Liver (tissue), 9 donors: Measurements from ENCODE around the gene COL4A1. TPM values are rescaled to one million over a fixed set of nuclear protein-coding genes. Genes with fewer than 3 reads are reported as not detected.

Source experiments
- DNase-seq: peaks from one replicate; pipeline ENCODE4 v3.0.0-alpha.2; 2017; ENCODE audit warnings: low spot score
- H3K27ac ChIP-seq, 2 donors: one replicate each; pipeline ENCODE4 v1.7.0; 2013; ENCODE audit warnings: inconsistent platforms in 2 of 2, low read length in 2 of 2, control low read depth in 1 of 2, low read depth in 1 of 2, mild to moderate bottlenecking in 1 of 2
- H3K27me3 ChIP-seq, 4 donors: one replicate each; pipeline versions ENCODE4 v1.6.1 to v1.7.0; 2013; ENCODE audit warnings: low read length in 3 of 4, inconsistent platforms in 1 of 4, mild to moderate bottlenecking in 1 of 4, moderate library complexity in 1 of 4; ENCODE audit not compliant: control insufficient read depth in 4 of 4, insufficient read depth in 4 of 4
- H3K36me3 ChIP-seq, 4 donors: one replicate each; pipeline versions ENCODE4 v1.6.1 to v1.7.0; 2013; ENCODE audit warnings: low read length in 3 of 4, mild to moderate bottlenecking in 3 of 4, low read depth in 1 of 4, moderate library complexity in 1 of 4; ENCODE audit not compliant: control insufficient read depth in 4 of 4, insufficient read depth in 3 of 4
- H3K4me1 ChIP-seq, 4 donors: one replicate each; pipeline versions ENCODE4 v1.6.1 to v1.7.0; 2013; ENCODE audit warnings: low read length in 3 of 4, mild to moderate bottlenecking in 3 of 4, moderate library complexity in 1 of 4; ENCODE audit not compliant: control insufficient read depth in 4 of 4, insufficient read depth in 4 of 4
- H3K4me3 ChIP-seq, 3 donors: one replicate each; pipeline versions ENCODE4 v1.6.1 to v1.7.0; 2013; ENCODE audit warnings: low read length in 3 of 3, control low read depth in 1 of 3, low read depth in 1 of 3, mild to moderate bottlenecking in 1 of 3
- H3K9ac ChIP-seq, 2 donors: one replicate each; pipeline ENCODE4 v1.7.0; 2013; ENCODE audit warnings: low read length in 2 of 2, mild to moderate bottlenecking in 2 of 2, moderate library complexity in 2 of 2, control low read depth in 1 of 2, low read depth in 1 of 2
- H3K9me3 ChIP-seq, 4 donors: one replicate each; pipeline versions ENCODE4 v1.6.1 to v1.7.0; 2013; ENCODE audit warnings: low read length in 3 of 4; ENCODE audit not compliant: control insufficient read depth in 4 of 4
- ATF3 ChIP-seq: IDR thresholded peaks from 2 replicates; pipeline ENCODE4 v1.6.1; 2016; ENCODE audit warnings: antibody characterized with exemption
- CTCF ChIP-seq: fragments of 150-350 bp; IDR thresholded peaks from 2 replicates; pipeline ENCODE4 v1.5.1; 2017; ENCODE audit warnings: improper control_type of control experiment, low read depth, low read length; ENCODE audit not compliant: missing input control
- EGR1 ChIP-seq, 2 donors: IDR thresholded peaks; 2 replicates each; pipeline ENCODE4 v1.6.1; 2016 to 2018; ENCODE audit warnings: antibody characterized with exemption in 2 of 2, low read depth in 2 of 2
- FOXA2 ChIP-seq: IDR thresholded peaks from 2 replicates; pipeline ENCODE4 v1.6.1; 2016; ENCODE audit warnings: antibody characterized with exemption
- GABPA ChIP-seq, 2 donors: IDR thresholded peaks in 1 of 2; conservative IDR thresholded peaks in 1 of 2; 2 replicates each; pipeline ENCODE4 v1.6.1; 2016; ENCODE audit warnings: antibody characterized with exemption in 2 of 2, mild to moderate bottlenecking in 1 of 2, moderate library complexity in 1 of 2
- HNF4G ChIP-seq: IDR thresholded peaks from 2 replicates; pipeline ENCODE4 v1.6.1; 2016; ENCODE audit warnings: antibody characterized with exemption
- JUND ChIP-seq, 2 donors: IDR thresholded peaks; 2 replicates each; pipeline ENCODE4 v1.6.1; 2016; ENCODE audit warnings: antibody characterized with exemption in 2 of 2
- NR2F2 ChIP-seq: IDR thresholded peaks from 2 replicates; pipeline ENCODE4 v1.6.1; 2016; ENCODE audit warnings: antibody characterized with exemption
- RAD21 ChIP-seq, 2 donors: IDR thresholded peaks; 2 replicates each; pipeline ENCODE4 v1.6.1; 2016; ENCODE audit warnings: antibody characterized with exemption in 2 of 2, mild to moderate bottlenecking in 2 of 2
- RXRA ChIP-seq, 2 donors: IDR thresholded peaks; 2 replicates each; pipeline ENCODE4 v1.6.1; 2017 to 2018; ENCODE audit warnings: antibody characterized with exemption in 2 of 2, mild to moderate bottlenecking in 1 of 2
- SP1 ChIP-seq: IDR thresholded peaks from 2 replicates; pipeline ENCODE4 v1.6.1; 2018; ENCODE audit warnings: antibody characterized with exemption, mild to moderate bottlenecking
- TAF1 ChIP-seq: conservative IDR thresholded peaks from 2 replicates; pipeline ENCODE4 v1.6.1; 2016; ENCODE audit warnings: antibody characterized with exemption, mild to moderate bottlenecking
- YY1 ChIP-seq: IDR thresholded peaks from 2 replicates; pipeline ENCODE4 v1.6.1; 2016; ENCODE audit warnings: antibody characterized with exemption, mild to moderate bottlenecking
- WGBS: extraction: QIAGEN DNeasy Blood & Tissue Kit; methylation state at CpG from one replicate; pipeline ENCODE4 v1.1.7; 2013; 5-methylcytosine and 5-hydroxymethylcytosine counted together
- polyA plus RNA-seq, 2 donors: library from polyadenylated mRNA; stranded (reverse) in 1 of 2; unstranded in 1 of 2; fragments of 200-250 nt in 1 of 2; fragments of >200 nt in 1 of 2; fragmentation: Nextera tagmentation in 1 of 2; extraction: Ambion mirVana in 1 of 2; gene quantifications; one replicate each; pipeline versions ENCODE4 v1.2.1 to v1.2.3, GENCODE V29; 2013 to 2015
- total RNA-seq, 2 donors: library from RNA; depleted of rRNA; stranded (reverse); fragments of >200 nt; gene quantifications; one replicate each; pipeline ENCODE4 v1.2.3, GENCODE V29; 2014
- TF ChIP-seq, protein P1 (sequence below): IDR thresholded peaks from 2 replicates; pipeline ENCODE4 v1.6.1; 2016; ENCODE audit warnings: antibody characterized with exemption
- donor health status: healthy.
- donor health status: healthy.
- donor health status: healthy.
- donor health status: healthy.
- donor health status: healthy.

Gene COL4A1
- total and polyA plus RNA-seq, 4 donors: 5.0 to 68.5 (median 37.9) TPM

GRCh38 chr13:110286833-110287819, 19.8 kb downstream of the COL4A1 start:
- Histone ChIP-seq H3K27ac (no peak overlapping the region), H3K9me3 (no peaks in the 10 kb centered on the region), H3K4me1 (peaks cover 0 to 3% (median 0%) of the 10 kb centered on the region in 4 donors), H3K36me3 (no peaks in the 10 kb centered on the region), H3K4me3 (no peak overlapping the region), H3K9ac (no peak overlapping the region), H3K27me3 (peaks cover 0 to 3% (median 0%) of the 10 kb centered on the region in 4 donors)
- 64% methylated on average over 21 of the region's 21 CpGs for WGBS
- no peak for DNase-seq
- TF ChIP-seq EGR1 (IDR thresholded peaks at IDR 0.05; ENCODE audit: low read depth in 2 of 2) (no peak), GABPA (IDR thresholded peaks at IDR 0.05 in 1 of 2, conservative IDR thresholded peaks at IDR 0.05 in 1 of 2) (no peak), NR2F2 (peak; percentile 23), RXRA (IDR thresholded peaks at IDR 0.05) (no peak), ATF3 (no peak), FOXA2 (no peak), JUND (IDR thresholded peaks at IDR 0.05) (no peak), HNF4G (no peak)

DNA sequence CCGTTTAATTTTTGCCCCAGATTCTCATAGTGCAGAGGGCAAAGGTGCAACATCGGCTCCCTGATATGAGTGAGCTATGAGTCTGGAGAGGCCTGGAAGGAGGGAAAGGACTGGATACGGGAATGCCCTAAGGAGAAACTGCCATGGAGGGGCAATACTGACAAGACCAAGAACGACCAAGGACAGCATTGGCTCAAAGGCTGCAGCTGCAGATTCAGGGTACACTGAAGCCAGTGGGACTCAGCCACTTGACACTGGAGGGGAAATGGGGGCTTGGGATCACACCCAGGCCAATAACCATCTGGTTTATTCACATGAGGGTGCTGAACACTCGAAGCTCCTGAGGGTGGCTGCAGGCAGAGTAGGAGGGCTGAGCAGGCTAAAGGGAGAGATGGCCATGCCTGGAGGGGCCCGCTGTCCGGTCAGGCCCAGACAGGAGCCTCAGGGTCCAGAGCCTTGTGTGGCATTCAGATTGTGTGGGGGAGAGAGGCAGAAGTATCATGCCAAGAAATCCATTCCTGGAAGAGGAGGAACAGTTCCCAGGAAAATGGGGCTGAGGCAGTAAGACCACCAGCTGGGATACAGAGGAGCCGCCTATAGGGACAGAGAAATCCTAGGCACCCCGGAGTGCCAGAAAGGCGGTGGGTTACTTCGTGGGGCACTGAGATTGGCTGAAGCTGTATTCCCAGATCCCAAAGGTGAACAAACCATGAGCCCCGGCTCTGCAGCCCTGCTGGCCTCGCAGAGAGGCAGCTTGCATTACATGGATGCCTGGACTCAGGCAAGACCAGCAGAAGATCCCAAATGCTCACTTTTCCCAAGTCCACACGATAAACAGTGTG, 20.7 kb downstream of the COL4A1 start:
- WGBS: 83% methylated on average over 14 of the region's 14 CpGs

More for the DNA sequence above, 20.7 kb downstream of the COL4A1 start:
- H3K9me3 ChIP-seq: no peaks in the 10 kb centered on the region
- TF ChIP-seq RAD21 (IDR thresholded peaks at IDR 0.05): no peak
- no peak for TF ChIP-seq YY1
- no peak for TF ChIP-seq GABPA (IDR thresholded peaks at IDR 0.05 in 1 of 2, conservative IDR thresholded peaks at IDR 0.05 in 1 of 2)
- TF ChIP-seq HNF4G: no peak
- TF ChIP-seq, protein P1, sequence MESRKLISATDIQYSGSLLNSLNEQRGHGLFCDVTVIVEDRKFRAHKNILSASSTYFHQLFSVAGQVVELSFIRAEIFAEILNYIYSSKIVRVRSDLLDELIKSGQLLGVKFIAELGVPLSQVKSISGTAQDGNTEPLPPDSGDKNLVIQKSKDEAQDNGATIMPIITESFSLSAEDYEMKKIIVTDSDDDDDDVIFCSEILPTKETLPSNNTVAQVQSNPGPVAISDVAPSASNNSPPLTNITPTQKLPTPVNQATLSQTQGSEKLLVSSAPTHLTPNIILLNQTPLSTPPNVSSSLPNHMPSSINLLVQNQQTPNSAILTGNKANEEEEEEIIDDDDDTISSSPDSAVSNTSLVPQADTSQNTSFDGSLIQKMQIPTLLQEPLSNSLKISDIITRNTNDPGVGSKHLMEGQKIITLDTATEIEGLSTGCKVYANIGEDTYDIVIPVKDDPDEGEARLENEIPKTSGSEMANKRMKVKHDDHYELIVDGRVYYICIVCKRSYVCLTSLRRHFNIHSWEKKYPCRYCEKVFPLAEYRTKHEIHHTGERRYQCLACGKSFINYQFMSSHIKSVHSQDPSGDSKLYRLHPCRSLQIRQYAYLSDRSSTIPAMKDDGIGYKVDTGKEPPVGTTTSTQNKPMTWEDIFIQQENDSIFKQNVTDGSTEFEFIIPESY: no peak
- no peak for TF ChIP-seq TAF1
- no peak for TF ChIP-seq RXRA (IDR thresholded peaks at IDR 0.05)
- no peak for TF ChIP-seq CTCF
- no peak for TF ChIP-seq SP1
- DNase-seq: no peak
- H3K9ac ChIP-seq: no peak overlapping the region
- no peaks in the 10 kb centered on the region for H3K36me3 ChIP-seq
- no peak overlapping the region for H3K27ac ChIP-seq
- peaks cover 0 to 3% (median 0%) of the 10 kb centered on the region in 4 donors for H3K4me1 ChIP-seq
- no peak overlapping the region for H3K4me3 ChIP-seq
- H3K27me3 ChIP-seq: peaks cover 0 to 2% (median 0%) of the 10 kb centered on the region in 4 donors
